ENCODE measurements around the gene PLB1. TPM values are rescaled to one million over a fixed set of nuclear protein-coding genes. Genes with fewer than 3 reads are reported as not detected.

The PLB1 gene
- total RNA-seq, 1 donor from 2014 or later, result 3.2 TPM

GRCh38 chr2:28639092-28639691 is 143.3 kb downstream of the PLB1 start:
- no peak overlapping the region for H3K4me3 Mint-ChIP-seq (ENCODE audit: unreplicated experiment)
- H3K4me1 Mint-ChIP-seq (ENCODE audit: unreplicated experiment), result no peaks in the 10 kb centered on the region
- peaks cover 5% of the 10 kb centered on the region for H3K27me3 Mint-ChIP-seq (ENCODE audit: unreplicated experiment)
- no peaks in the 10 kb centered on the region for H3K36me3 Mint-ChIP-seq (ENCODE audit: low read depth, unreplicated experiment)
- DNase-seq (ENCODE audit: low spot score), result no peak
- no peak overlapping the region for H3K27ac Mint-ChIP-seq (ENCODE audit: unreplicated experiment)
- TF ChIP-seq CTCF (IDR thresholded peaks at IDR 0.05; ENCODE audit: unreplicated experiment), result no peak
- no peaks in the 10 kb centered on the region for H3K9me3 Mint-ChIP-seq (ENCODE audit: unreplicated experiment)

GRCh38 chr2:28639836-28640235 is 144.0 kb downstream of the PLB1 start:
- H3K27ac Mint-ChIP-seq (ENCODE audit: unreplicated experiment), result no peak overlapping the region
- H3K4me3 Mint-ChIP-seq (ENCODE audit: unreplicated experiment), result no peak overlapping the region
- no peaks in the 10 kb centered on the region for H3K9me3 Mint-ChIP-seq (ENCODE audit: unreplicated experiment)
- peaks cover 5% of the 10 kb centered on the region for H3K27me3 Mint-ChIP-seq (ENCODE audit: unreplicated experiment)
- TF ChIP-seq CTCF (IDR thresholded peaks at IDR 0.05; ENCODE audit: unreplicated experiment), result no peak
- no peaks in the 10 kb centered on the region for H3K4me1 Mint-ChIP-seq (ENCODE audit: unreplicated experiment)
- H3K36me3 Mint-ChIP-seq (ENCODE audit: low read depth, unreplicated experiment), result no peaks in the 10 kb centered on the region
- no peak for DNase-seq (ENCODE audit: low spot score)

DNA sequence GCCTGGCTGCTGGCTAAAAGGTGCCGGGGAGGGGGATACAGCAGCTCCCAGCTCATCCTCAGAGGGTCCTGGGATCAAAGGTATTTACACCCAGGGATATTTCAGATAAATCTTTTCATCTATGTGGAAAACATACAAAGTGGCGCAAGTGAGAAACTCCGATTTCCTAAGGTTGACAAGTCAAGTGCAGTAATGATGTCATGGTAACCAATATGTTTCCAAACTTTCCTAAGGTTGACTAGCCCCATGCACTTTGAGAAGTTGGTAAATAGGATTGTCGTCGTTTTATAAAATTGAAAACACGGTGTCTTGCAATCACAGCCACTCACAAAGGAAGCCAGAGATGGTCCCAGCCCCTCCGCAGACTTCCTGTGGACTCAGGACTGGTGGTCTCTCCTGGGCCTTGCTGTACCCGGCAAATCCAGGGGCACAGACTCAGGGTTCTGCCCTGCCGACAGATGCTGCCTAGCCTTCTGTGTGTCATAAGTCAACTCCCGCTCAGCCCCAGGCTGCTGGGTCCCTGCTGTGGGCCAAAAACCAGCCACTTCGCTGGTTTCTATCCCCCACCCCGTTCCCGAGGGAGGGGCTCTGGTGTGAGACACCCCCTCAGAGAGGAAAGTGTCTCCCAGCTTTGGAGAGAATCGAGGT is 144.5 kb downstream of the PLB1 start:
- Mint-ChIP-seq H3K27ac (ENCODE audit: unreplicated experiment) (no peak overlapping the region), H3K36me3 (ENCODE audit: low read depth, unreplicated experiment) (no peaks in the 10 kb centered on the region), H3K9me3 (ENCODE audit: unreplicated experiment) (no peaks in the 10 kb centered on the region), H3K4me3 (ENCODE audit: unreplicated experiment) (no peak overlapping the region), H3K4me1 (ENCODE audit: unreplicated experiment) (no peaks in the 10 kb centered on the region), H3K27me3 (ENCODE audit: unreplicated experiment) (peaks cover 8% of the 10 kb centered on the region)
- no peak for DNase-seq (ENCODE audit: low spot score)
- no peak for TF ChIP-seq CTCF (IDR thresholded peaks at IDR 0.05; ENCODE audit: unreplicated experiment)

DNA sequence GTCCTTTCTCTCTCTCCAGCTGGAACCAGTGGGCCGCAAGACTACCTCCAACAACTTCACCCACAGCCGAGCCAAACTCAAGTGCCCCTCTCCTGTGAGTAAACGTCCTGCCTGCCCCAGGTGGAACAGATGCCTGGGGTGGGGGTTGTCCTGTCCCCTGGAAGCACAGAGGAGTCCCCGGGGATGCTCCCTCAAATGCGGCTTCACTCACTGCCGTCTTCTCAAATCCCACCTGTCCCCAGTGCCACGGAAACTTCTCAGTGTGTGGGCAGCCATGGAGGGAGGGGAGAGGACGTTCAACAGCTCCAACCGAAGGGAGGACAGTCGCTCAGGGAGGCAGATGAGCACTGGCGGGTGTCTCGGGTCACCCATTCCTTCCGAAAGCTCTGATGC is 145.0 kb downstream of the PLB1 start:
- peaks cover 8% of the 10 kb centered on the region for H3K27me3 Mint-ChIP-seq (ENCODE audit: unreplicated experiment)
- H3K4me1 Mint-ChIP-seq (ENCODE audit: unreplicated experiment), result no peaks in the 10 kb centered on the region
- H3K9me3 Mint-ChIP-seq (ENCODE audit: unreplicated experiment), result no peaks in the 10 kb centered on the region
- DNase-seq (ENCODE audit: low spot score), result no peak
- H3K36me3 Mint-ChIP-seq (ENCODE audit: low read depth, unreplicated experiment), result no peaks in the 10 kb centered on the region
- no peak for TF ChIP-seq CTCF (IDR thresholded peaks at IDR 0.05; ENCODE audit: unreplicated experiment)
- no peak overlapping the region for H3K27ac Mint-ChIP-seq (ENCODE audit: unreplicated experiment)
- H3K4me3 Mint-ChIP-seq (ENCODE audit: unreplicated experiment), result no peak overlapping the region

GRCh38 chr2:28642796-28643195 is 146.9 kb downstream of the PLB1 start:
- H3K9me3 Mint-ChIP-seq (ENCODE audit: unreplicated experiment), result no peaks in the 10 kb centered on the region
- H3K4me1 Mint-ChIP-seq (ENCODE audit: unreplicated experiment), result no peaks in the 10 kb centered on the region
- DNase-seq (ENCODE audit: low spot score), result no peak
- TF ChIP-seq CTCF (IDR thresholded peaks at IDR 0.05; ENCODE audit: unreplicated experiment), result no peak
- H3K27me3 Mint-ChIP-seq (ENCODE audit: unreplicated experiment), result peaks cover 8% of the 10 kb centered on the region
- H3K36me3 Mint-ChIP-seq (ENCODE audit: low read depth, unreplicated experiment), result no peaks in the 10 kb centered on the region
- H3K27ac Mint-ChIP-seq (ENCODE audit: unreplicated experiment), result no peak overlapping the region
- no peak overlapping the region for H3K4me3 Mint-ChIP-seq (ENCODE audit: unreplicated experiment)
